Cerebellar cortex (tissue), 1 donor: Measurements from ENCODE around the gene TCF12.

Source experiments
- DNase-seq: peaks from one replicate; pipeline ENCODE4 v3.0.0-alpha.2; 2015; ENCODE audit warnings: low spot score

The TCF12 gene

DNA sequence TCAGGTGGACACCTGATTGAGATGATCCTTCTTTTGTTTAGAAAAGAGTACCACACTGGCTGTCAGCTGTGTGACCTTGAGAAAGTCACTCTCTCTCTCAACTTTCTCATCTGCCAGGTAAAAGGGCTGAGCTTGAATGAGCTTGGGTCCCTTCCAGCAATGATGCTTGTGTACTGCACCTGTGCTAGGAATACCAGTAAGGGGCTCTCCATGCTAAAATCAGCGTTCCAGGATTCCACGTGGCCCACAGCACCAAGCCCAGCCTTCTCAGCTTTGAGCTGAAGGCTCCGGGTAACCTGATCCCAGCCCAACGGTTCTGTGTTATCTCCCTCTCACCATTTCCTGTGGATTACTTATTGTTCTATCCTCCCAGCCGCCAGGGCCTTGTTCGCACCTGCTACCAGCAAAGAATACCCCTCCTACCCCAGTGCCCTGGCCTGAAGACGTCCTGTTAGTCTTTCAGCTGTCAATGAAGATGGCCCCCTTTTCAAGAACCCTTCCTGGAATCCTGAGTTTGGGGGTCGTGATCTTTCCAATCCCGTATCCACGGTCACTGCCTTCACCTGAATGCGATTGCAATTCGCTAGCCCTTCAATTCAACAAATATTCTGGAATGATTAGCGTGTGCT is 403.6 kb downstream of the TCF12 start:
- DNase-seq: no peak

DNA sequence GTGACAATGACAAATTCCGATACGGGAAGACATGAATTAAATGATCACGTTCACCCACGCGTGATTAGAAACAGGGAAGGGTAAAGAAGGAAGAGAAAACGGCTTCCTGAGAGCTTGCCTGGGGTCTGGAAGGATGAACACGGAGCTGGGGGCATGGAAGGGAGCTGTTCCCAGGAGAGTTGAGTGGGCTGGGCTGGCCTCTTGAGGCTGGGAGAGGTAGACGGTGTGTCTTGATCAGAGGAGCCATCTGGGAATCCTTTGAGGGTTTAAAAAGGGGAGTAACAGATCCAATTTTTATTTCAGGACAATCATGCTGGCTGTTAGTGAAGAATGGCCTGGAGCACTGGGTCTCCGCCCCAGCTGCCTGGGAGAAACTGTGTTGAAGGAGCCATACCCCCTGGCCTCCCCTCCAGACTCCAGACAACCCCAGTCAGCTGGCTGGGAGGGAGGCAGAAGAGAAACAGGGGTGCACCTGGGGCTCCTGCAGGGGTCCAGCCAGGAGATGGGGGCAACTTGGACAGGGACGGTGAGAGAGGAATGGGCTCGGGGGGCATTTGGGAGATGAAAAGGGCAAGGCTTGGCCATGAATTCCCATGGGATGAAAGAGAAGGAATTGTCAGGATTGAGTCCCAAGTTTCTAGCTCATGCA is 404.3 kb downstream of the TCF12 start:
- DNase-seq: no peak

DNA sequence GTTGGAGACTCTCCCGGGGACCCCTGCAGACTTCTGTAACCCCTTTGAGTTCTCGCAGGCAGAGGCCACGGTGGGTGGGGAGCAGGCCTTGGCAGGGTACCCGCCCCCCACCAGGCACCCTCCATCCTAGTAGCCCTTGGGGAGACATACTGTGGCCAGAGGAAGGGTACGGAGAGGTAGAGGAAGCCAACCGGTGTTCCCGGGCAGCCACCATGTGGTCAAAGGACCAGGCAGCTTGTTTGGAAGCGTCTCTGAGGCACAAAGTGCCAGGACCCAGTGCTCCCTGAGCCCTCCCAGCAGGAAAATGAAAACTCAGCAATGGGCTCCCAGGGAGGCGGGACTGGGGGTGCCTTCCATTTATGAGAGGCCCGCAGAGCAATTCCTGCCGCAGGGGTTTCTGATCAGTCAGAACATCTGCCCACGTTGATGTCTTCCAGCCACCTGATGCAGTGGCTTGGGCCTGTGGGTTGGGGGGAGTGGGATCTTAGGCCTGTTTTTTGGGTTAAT is 404.9 kb downstream of the TCF12 start:
- no peak for DNase-seq

DNA sequence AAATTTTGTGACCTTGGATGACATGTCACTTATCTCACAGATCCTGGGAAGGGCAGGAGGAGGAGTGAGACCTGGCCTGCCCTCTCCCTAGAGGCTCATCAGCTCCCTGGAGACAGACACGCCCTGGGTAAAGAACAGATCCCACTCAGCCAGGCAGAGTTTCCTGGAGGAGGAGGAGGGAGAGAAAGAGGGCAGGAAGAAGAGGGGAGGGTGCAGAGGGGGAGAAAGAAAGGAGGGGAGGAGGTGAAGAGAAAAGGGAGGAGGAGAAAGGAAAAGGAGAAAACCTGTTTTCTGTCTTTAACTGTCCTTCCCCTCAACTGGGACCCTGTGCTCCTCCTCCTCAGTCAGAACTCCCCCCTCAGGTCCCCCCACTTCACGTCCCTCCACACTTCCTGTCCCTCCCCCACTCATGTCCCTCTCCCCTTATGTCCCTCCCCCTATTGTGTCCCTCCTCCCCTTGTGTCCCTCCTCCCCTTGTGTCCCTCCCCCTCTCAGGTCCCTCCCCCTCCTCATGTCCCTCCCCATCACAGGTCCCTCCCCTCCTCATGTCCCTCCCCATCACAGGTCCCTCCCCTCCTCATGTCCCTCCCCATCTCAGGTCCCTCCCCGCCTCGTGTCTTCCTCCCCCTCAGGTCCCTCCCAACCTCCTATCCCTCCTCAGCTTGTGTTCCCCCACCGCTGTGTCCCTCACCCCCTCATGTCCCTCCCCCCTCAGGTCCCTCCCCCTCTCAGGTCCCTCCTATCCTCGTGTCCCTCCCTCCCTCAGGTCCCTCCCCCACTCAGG is 405.6 kb downstream of the TCF12 start:
- peak; percentile 28 for DNase-seq

DNA sequence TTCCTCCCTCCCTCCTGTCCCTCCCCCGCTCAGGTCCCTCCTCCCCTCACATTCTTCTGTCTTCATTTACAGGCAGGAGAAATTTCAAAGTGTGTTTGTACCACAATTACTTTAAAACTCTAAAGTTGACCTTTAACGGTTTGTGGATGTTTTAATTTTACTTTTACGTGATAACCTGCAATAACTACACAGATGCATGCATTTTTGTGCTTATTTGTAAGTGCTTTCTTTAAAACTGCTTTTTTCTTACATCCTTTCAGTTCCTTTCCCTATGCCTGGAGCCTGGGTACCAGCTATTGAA is 406.1 kb downstream of the TCF12 start:
- no peak for DNase-seq

DNA sequence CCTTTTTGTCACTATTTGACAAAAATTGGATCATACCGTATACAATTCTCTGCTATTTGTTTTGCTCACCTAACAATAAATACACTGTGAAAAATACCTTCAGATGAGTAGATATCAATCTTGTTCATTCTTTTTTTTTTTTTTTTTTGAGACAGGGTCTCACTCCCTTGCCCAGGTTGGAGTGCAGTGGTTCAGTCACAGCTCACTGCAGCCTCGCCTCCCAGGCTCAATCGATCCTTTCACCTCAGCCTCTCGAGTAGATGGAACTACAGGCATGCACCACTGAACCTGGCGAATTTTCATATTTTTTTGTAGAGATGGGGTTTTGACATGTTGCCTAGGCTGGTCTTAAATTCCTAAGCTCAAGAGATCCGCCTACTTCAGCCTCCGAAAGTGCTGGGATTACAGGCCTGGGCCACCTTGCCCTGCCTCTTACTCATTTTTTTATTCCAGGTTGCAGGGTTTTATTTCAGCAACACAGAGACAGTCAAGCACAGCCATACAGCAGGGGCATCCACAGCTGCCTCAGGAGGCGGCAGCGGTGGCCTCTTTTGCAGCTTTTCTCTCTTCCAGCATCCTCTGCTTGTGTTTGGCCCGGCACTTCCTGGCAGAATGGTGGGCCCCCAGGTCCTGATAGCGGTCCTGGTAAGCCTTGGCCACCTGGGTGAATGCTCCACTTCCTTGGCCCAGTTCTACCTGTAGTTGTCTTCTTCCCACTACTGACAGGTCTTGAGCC is 406.7 kb downstream of the TCF12 start:
- no peak for DNase-seq

DNA sequence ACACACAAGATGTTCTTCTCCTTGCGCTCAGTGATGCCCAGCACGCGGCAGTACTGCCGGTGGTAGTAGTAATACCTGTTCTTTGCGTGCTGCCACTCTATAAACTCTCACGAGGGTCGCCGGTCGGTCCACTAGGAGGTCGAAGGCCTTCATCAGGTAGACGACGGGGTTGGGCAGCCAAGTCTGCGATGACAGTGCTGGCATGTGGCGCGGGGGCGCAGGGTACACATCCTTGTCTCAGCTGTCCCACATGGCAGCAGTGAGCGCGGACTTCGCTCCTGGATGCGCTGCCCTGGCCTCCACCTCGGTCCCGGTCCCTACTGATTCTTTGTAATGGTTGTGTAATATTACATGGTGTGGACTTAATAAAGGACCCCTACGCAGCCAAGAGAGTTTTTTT is 407.8 kb downstream of the TCF12 start:
- no peak for DNase-seq

DNA sequence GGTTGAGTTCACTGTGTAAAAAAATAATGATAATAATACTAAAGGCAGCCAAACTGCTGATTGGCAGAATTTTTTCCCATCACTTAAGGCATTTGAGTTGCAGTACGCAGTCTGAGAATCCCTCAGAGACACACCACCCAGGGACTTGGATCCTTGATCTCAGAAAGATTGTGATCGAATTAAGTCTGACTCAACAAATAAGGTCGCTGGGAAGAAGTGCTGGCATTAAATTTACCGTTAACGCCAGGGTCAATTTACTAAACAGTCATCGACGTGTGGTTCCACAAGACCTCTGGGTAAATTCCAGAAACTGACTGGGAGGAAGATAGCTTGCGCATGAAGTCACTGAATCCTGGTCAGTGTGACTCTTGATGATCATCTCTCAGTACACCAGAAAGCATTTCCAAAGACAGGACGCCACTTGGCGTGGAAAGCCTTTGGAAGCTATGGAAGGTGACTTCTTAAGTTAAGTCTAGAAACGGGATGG is 409.6 kb downstream of the TCF12 start:
- no peak for DNase-seq

DNA sequence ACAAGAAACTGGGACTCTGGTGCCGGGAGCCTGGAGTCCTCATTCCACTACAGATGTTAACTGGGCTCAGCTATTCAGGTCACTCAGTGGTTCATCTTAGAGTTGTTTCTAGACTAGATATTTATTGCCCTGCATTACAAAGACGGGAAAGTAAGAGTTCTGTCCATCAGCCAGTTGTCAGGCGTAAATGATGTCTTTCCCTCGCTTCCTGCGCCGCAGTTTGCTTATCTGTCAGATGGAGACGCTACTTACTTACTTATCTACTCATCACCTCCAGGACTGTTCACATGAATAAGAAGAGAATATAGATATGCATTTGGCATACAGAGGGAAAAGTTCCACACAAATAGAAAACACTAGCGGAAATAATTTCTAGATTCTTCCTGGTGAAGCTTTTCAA is 410.0 kb downstream of the TCF12 start:
- no peak for DNase-seq

DNA sequence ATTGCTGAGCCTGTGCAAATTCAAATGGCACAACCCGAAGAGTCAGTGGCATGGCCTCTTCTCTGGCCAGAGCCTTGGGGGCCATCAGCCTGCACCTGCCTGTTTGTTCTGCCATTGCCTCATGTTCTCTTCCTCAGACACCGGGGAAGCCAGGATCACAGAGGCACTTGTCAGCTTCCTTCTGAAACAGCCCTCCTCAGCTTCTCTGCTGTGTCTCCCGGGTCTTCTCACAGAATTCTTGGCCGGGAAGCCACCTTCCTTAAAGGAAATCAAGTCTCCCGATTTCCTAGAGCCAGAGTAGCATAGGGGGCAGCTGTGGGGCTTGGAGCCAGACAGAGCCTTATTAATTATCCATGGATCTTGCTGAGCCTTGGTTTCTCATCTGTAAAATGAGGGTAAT is 410.5 kb downstream of the TCF12 start:
- no peak for DNase-seq

DNA sequence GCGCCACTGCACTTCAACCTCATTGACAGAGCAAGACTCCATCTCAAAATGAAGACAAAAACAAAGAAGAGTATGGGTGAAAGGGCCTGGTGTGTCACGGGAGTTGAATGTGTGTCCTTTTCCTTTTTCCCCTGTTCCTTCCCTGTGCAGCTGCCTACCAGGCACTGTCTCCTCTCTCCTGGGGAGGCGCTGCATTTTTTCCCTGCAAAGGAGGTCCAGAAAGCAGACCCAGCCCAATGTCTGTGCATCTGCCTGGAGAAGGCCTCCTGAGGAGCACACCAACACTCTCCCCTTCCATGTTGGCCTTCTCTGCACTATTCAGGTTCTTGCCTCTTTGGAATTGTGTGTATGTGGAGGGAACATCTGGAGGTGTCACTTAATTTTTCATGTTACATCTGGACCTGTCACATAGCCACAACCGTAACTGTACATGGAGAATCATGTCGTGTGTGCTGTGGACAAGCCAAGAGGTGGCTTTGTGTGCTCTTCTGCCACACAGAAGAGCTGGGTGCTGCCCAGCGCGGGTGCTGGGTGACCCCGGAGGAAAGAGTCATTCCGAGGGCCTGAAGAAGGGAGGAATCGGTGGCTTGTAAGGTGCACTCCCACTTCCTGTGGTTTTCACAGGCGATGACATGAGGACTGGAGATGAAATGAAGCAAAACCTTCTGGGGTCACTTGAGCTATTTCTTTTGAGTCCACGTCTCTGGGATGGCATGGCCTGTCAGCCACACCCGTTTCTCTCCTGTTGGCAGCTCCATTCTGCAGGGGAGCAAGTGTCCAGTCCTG is 411.3 kb downstream of the TCF12 start:
- no peak for DNase-seq

DNA sequence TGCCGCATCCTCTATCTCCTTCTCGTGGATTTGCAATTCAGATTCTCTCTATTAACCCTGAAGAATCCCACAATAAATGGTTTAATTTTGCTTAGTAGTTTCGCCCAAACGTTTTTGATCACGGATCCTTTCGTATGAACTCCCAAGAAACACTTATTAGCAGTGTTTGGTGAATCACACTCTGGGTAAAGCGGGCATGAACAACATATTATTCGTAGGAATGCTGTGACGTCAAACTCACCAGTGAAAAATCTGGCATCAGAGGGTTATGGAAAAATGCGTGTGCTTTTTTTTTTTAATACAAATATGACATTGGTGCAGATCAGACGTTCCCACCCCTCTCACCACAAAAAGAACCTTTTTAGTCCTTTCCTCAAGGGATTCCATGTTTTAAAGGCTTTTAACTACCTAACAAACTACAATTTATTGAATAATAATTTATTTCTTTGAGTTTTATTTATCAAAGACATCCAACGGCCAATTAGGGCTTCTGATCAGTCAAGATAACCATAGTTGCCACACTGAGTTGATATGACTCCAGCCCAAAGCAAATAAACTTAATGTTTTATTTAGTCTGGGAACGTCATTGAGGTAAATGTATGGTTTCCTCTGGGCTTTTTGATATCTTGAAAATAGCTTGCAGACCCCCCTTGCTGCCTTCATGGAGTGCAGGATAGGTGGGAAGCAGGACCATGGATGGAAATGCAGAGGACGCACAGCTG is 412.3 kb downstream of the TCF12 start:
- no peak for DNase-seq

DNA sequence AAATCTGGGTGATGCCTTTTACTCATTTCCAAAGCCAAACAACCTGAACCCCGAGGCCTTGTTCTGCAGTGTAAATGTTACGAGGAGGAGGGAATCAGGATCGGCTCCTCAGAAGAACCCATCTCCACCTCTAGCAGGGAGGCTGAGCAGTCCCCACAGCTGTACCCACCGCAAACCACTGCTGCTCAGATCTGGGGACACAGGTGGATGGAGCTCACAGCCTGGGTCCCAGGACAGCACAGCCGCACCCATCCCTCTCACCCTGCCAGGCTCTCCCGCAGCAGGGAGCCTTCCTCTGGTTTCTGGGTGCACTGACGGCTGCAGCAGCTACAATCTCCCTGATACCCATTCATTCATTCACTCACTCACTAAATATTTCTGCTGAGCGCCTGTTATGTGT is 413.9 kb downstream of the TCF12 start:
- no peak for DNase-seq

DNA sequence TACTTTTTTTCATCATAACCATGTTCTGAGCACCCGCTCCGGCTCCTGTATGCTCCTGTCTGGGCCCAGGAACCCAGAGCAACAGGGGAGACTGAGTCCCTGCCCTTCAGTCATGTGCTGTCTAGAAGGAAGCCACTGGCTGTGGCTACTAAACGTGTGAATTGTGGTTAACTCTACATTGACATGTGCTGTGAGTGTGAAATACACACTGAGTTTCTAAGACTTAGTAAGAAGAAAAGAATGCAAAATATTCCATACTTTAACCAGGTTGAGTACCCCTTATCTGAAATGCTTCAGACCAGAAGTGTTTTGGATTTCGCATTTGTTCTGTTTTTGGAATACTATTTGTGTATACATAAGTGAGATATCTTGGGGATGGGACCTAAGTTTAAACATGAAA is 415.0 kb downstream of the TCF12 start:
- no peak for DNase-seq

DNA sequence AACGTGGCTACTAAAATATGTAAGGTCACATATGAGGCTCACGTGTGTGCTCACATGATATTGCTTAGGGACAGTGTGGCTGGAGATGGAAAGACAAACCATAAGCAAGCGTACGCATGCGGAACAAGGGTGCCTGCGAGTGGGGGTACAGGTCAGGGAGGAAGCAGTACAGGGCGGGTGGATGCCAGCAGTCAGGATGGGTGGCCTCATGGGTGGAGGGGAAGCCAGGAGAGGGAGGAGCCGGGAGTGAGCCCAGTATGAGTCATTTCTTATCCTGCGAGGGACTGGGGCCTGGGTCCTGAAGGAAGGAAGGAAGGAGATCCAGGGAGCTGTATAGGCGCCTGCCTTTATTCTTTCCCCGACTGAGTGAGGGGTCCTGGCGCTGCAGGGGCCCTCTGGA is 415.8 kb downstream of the TCF12 start:
- no peak for DNase-seq

DNA sequence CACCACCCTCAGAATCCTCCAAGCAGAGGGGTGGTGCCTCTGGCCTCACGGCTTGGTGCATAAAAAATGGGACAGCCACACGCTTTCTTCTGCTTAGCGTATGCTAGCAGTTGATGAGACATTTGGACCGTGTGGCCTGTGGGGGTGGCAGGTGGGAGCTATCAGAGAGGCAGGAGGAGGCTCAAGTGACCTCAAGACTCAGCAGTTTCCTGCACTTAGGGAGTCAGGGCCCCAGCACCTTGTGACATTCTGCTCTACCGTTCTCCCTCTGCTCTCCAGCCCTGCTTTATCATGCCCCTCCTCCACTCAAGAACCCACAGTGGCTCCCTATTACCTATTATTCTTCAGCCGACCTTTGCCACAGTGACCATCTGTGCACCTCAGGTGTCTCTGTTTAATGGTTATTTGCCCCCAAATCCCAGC is 416.9 kb downstream of the TCF12 start:
- no peak for DNase-seq

DNA sequence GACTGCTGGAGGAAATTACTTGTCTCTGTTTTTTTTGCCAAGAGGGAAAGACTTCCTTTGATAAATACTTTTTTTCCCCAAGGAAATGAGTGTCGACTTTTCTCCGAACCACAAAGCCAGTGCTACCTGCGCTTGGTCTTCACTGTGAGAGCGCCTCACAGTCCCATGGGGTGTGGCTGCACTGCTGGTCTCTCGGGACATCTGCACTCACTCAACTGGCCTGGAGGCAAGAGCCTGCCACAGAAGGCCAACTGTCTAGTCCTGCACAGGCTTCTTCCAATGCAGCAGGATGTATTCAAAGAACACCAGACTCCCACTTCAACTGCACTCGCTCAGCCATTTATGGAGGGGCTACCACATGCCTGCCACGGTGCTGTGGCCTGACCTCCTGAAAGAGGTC is 417.3 kb downstream of the TCF12 start:
- no peak for DNase-seq

DNA sequence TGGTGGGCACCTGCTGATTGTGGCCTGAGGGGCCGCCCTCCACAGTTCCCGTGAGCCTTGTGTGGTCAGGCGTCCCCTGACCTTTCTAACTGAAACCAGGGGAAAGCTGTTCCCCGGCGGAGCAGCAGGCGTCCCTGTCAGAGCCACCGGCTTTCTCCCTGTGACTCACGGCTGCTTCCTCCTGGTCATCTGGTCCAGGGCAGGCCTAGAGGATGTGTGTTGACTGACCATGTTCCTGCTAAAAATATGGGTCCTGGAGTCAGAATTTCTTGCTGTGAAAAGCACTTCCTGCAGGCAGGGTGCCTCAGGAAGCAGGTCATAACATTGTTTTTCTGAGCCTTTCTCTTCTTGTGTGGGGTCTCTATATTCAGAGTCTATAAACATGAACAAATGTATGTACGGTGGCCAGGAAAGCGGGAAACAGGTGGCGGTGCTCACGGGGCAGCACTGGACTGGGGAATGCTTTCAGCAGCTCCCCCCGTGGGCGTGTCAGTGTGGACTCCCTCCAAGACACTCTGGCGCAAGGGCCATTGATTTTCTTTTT is 419.5 kb downstream of the TCF12 start:
- DNase-seq: no peak

DNA sequence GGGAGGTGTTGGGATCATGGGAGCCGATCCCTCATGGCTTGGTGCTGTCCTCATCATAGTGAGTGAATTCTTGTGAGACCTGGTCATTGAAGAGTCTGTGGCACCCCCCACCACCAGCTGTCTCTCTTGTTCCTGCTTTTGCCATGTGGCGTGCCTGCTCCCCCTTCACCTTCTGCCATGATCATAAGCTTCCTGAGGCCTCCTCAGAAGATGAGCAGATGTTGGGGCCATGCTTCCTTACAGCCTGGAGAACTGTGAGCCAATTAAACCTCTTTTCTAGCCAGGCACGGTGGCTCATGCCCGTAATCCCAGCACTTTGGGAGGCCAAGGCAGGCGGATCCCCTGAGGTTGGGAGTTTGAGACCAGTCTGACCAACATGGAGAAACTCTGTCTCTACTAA is 420.9 kb downstream of the TCF12 start:
- DNase-seq: no peak
